ENCODE results near the gene CLCF1.
"Not testable (repeated sequence)": the region's sequence is repeated elsewhere in the genome, so short reads cannot be mapped to it uniquely, and the experiment has no call there.

The CLCF1 gene

GRCh38 chr11:67321313-67321871, 52.0 kb downstream of the CLCF1 start:
- DNase-seq: no peak

- no peak for DNase-seq
Measured at GRCh38 chr11:67320691-67321090, 52.7 kb downstream of the CLCF1 start.

GRCh38 chr11:67320011-67320410, 53.4 kb downstream of the CLCF1 start:
- no peak for DNase-seq

GRCh38 chr11:67318876-67319275, 54.5 kb downstream of the CLCF1 start:
- DNase-seq: not testable (repeated sequence)

GRCh38 chr11:67317888-67318555, 55.4 kb downstream of the CLCF1 start:
- DNase-seq: peak in 1 of 2 experiments; percentile 50

- DNase-seq: peak; percentile 98 to 99
Measured at GRCh38 chr11:67317205-67317887, 56.1 kb downstream of the CLCF1 start.

- no peak for DNase-seq
Measured at GRCh38 chr11:67316882-67317204, 56.6 kb downstream of the CLCF1 start.

- no peak for DNase-seq
Measured at GRCh38 chr11:67315325-67315909, 58.0 kb downstream of the CLCF1 start.

GRCh38 chr11:67314218-67314617, 59.2 kb downstream of the CLCF1 start:
- DNase-seq: no peak

Data from SHP77 (cell line).